Pericardium fibroblast (primary cell): ENCODE measurements around the gene GOSR2. TPM values are rescaled to one million over a fixed set of nuclear protein-coding genes. Genes with fewer than 3 reads are reported as not detected.

Experiments
- total RNA-seq: library from RNA; depleted of rRNA; stranded (reverse); fragments of >200 nt; gene quantifications from 2 replicates; pipeline ENCODE4 v1.2.3, GENCODE V29; 2015

The GOSR2 gene
- total RNA-seq = 34.3 and 43.2 TPM in 2 replicates

DNA sequence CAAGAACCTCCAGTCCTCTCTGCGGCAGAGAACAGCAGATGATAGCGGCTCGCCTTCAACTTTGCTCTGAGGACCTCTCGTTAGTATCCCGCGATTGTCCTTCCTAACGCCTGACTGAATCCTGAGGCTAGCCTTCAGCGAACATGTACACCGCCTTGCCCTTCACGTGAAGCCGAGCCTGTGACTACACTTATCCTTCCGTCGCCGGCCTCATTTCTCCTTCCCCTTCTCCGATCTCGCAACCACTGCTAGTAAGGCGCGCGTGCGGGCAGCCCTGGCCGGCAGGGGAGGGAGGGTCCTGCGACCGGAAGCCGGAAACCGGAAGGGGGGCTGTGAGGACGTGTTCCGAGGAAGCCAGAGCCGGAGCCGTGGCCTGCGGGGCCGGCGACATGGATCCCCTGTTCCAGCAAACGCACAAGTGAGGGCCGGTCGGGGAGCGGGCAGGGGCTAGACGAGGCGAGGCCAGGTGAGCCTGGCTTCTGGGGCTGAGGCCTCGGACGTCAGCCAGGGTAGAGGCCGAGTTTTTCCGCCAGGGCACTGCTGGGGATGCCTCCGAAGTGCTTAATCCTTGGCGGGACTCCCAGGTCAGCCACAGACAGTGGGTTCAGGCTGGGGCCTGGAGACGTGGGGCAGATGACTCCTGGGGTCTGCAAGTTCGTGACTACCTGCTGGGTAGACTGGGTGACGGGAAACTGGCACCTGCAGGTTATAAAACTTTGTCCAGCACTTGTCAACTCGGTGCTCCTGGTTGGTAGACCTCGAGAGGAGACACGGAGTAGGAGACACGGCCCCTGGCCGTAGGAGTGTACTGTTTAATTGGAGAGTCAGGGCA lies at the start of gene GOSR2:
GOSR2 (plus strand) TSS at position 357 of the 832 bp plus-strand sequence; CDS start at position 390, 33 bp downstream.

DNA sequence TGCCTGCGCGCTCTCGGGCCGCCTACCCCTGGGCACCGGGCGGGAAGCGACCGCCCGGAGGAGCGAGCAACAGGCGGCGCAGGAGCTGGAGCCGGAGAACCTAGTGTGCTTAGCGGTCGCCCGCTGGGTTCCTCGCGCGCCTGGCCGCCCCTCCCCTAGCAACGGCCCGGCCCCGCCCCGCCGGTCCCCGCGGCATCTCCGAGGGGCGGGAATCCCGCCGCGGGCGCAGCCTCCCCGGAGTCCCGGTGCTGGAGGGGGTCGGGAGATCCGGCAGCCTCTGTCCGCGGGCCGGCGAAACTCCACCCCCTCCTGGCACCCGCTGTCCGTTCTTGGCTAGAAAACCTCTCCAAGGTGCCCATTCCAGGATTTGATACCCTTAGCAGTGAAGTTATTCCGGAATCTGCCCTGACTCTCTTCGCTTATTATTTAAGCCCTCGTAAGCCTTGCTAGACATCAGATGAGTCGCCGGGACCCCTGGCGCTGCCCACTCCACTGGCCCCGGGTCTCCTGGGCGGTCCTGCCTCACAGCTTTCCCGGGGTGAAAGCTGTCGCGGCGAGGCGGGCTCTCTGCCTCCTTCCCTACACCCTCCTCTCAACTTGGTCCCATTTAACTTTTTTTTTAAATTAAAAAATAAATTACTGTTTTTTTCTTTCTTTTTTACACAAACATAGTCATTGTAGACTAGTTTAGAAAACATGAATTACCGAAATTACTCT lies 56.3 kb downstream of the GOSR2 start, which contains the start of gene RPRML:
RPRML (minus strand) TSS at position 107 of the 717 bp plus-strand sequence. CDS start 246 bp downstream, outside the sequence.

Other genes with a start within 250 kb of the GOSR2 start
- 0.51 and 1.2 TPM in 2 replicates for gene WNT3, start 104.5 kb upstream of the GOSR2 start, total RNA-seq
- gene WNT9B, start 71.6 kb upstream of the GOSR2 start, total RNA-seq = not detected in 2 replicates
- not detected in 2 replicates for gene RPRML, start 56.1 kb downstream of the GOSR2 start, total RNA-seq